ENCODE measurements around the gene CEP104.

Gene CEP104

GRCh38 chr1:3838788-3839187 is 18.2 kb downstream of the CEP104 start:
- H3K4me3 ChIP-seq (ENCODE audit: low read length): no peak overlapping the region
- H4K20me1 ChIP-seq (ENCODE audit: control insufficient read depth, insufficient read depth, low read depth, low read length): no peaks in the 10 kb centered on the region
- H3K9me3 ChIP-seq (ENCODE audit: control insufficient read depth, insufficient read depth, low read length): no peaks in the 10 kb centered on the region
- TF ChIP-seq EZH2phosphoT487 (IDR thresholded peaks at IDR 0.05; ENCODE audit: borderline replicate concordance, low read length) (no peak), CTCF (IDR thresholded peaks at IDR 0.05; ENCODE audit: low read depth, low read length, poor library complexity, severe bottlenecking) (no peak)
- H3K79me2 ChIP-seq (ENCODE audit: control insufficient read depth, low read length): no peaks in the 10 kb centered on the region
- 0 out of 2 replicates have a peak, but pooled peaks cover 2% of the 10 kb centered on the region for H3F3A ChIP-seq (ENCODE audit: control insufficient read depth, insufficient read depth)
- no peak overlapping the region for H3K27ac ChIP-seq (ENCODE audit: low read depth, low read length)
- H3K9me2 ChIP-seq (replicated peaks; ENCODE audit: control insufficient read depth, low read length): no peaks in the 10 kb centered on the region
- H3K4me2 ChIP-seq (ENCODE audit: low read length): no peak overlapping the region
- H3K4me1 ChIP-seq (ENCODE audit: control insufficient read depth, low read length): peaks cover 22% of the 10 kb centered on the region
- no peaks in the 10 kb centered on the region for H3K27me3 ChIP-seq (ENCODE audit: control insufficient read depth, low read length)
- peaks cover 63% of the 10 kb centered on the region for H3K36me3 ChIP-seq (ENCODE audit: control insufficient read depth, low read length)

DNA sequence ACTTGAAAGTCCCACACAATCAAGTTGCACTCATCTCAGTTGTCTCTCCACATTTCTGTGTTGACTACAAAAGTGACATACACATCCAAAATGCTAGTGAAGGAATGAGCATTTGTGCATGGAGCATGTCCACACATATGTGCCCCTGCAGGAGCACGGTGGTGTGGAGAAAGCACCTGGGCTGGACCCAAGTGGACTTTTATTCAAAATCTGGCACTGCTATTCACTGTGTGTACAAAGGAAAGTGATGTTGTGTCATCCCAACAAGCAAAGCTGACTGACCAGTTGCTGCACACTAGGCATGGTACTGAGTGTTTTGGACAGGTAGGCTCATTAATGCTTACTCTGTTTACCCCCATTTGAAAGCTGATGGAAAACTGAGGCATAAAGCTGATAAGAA is 19.3 kb downstream of the CEP104 start:
- H3F3A ChIP-seq (ENCODE audit: control insufficient read depth, insufficient read depth): 0 out of 2 replicates have a peak, but pooled peaks cover 2% of the 10 kb centered on the region
- no peak overlapping the region for H3K4me3 ChIP-seq (ENCODE audit: low read length)
- no peaks in the 10 kb centered on the region for H3K79me2 ChIP-seq (ENCODE audit: control insufficient read depth, low read length)
- H3K9me2 ChIP-seq (replicated peaks; ENCODE audit: control insufficient read depth, low read length): no peaks in the 10 kb centered on the region
- no peaks in the 10 kb centered on the region for H3K9me3 ChIP-seq (ENCODE audit: control insufficient read depth, insufficient read depth, low read length)
- H4K20me1 ChIP-seq (ENCODE audit: control insufficient read depth, insufficient read depth, low read depth, low read length): no peaks in the 10 kb centered on the region
- H3K4me1 ChIP-seq (ENCODE audit: control insufficient read depth, low read length): peaks cover 11% of the 10 kb centered on the region
- H3K27me3 ChIP-seq (ENCODE audit: control insufficient read depth, low read length): no peaks in the 10 kb centered on the region
- H3K36me3 ChIP-seq (ENCODE audit: control insufficient read depth, low read length): peaks cover 58% of the 10 kb centered on the region
- TF ChIP-seq EZH2phosphoT487 (IDR thresholded peaks at IDR 0.05; ENCODE audit: borderline replicate concordance, low read length): no peak
- TF ChIP-seq CTCF (IDR thresholded peaks at IDR 0.05; ENCODE audit: low read depth, low read length, poor library complexity, severe bottlenecking): no peak
- no peak overlapping the region for H3K27ac ChIP-seq (ENCODE audit: low read depth, low read length)
- H3K4me2 ChIP-seq (ENCODE audit: low read length): no peak overlapping the region

DNA sequence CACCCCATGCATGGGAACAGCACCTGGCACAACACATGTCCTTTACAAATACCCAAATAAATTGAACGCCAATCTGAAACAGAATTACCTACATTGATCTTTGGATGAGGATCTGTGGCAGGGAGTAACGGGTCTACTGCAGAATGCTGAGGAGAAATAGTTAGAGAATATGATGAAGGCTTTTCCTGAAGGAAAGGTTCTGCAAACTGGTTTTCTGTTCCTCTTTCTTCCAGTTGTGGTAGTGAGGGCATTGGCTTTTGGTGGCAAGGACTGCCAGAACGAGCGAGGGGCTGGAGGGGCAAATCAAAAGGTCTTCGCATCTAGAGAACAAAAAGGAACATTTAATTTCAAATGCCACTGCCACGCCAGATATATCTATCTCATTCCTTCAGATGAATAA is 19.8 kb downstream of the CEP104 start:
- H3K9me2 ChIP-seq (replicated peaks; ENCODE audit: control insufficient read depth, low read length): no peaks in the 10 kb centered on the region
- no peaks in the 10 kb centered on the region for H3K79me2 ChIP-seq (ENCODE audit: control insufficient read depth, low read length)
- H3K36me3 ChIP-seq (ENCODE audit: control insufficient read depth, low read length): peaks cover 61% of the 10 kb centered on the region
- TF ChIP-seq CTCF (IDR thresholded peaks at IDR 0.05; ENCODE audit: low read depth, low read length, poor library complexity, severe bottlenecking) (no peak), EZH2phosphoT487 (IDR thresholded peaks at IDR 0.05; ENCODE audit: borderline replicate concordance, low read length) (no peak)
- no peak overlapping the region for H3K4me2 ChIP-seq (ENCODE audit: low read length)
- 0 out of 2 replicates have a peak, but pooled peaks cover 2% of the 10 kb centered on the region for H3F3A ChIP-seq (ENCODE audit: control insufficient read depth, insufficient read depth)
- H3K27me3 ChIP-seq (ENCODE audit: control insufficient read depth, low read length): no peaks in the 10 kb centered on the region
- no peaks in the 10 kb centered on the region for H3K9me3 ChIP-seq (ENCODE audit: control insufficient read depth, insufficient read depth, low read length)
- no peaks in the 10 kb centered on the region for H4K20me1 ChIP-seq (ENCODE audit: control insufficient read depth, insufficient read depth, low read depth, low read length)
- H3K4me3 ChIP-seq (ENCODE audit: low read length): no peak overlapping the region
- H3K27ac ChIP-seq (ENCODE audit: low read depth, low read length): no peak overlapping the region
- H3K4me1 ChIP-seq (ENCODE audit: control insufficient read depth, low read length): peaks cover 11% of the 10 kb centered on the region

All from DOHH2 (cell line).